Measurements from ENCODE around the gene SPDYA. TPM values are rescaled to one million over a fixed set of nuclear protein-coding genes. Genes with fewer than 3 reads are reported as not detected.

SPDYA gene
- total and polyA plus RNA-seq, 2 of the 13 experiments (the other 11 are each of a cell fraction or from before 2014, with no cell fraction given): 0.32 to 0.75 TPM

DNA sequence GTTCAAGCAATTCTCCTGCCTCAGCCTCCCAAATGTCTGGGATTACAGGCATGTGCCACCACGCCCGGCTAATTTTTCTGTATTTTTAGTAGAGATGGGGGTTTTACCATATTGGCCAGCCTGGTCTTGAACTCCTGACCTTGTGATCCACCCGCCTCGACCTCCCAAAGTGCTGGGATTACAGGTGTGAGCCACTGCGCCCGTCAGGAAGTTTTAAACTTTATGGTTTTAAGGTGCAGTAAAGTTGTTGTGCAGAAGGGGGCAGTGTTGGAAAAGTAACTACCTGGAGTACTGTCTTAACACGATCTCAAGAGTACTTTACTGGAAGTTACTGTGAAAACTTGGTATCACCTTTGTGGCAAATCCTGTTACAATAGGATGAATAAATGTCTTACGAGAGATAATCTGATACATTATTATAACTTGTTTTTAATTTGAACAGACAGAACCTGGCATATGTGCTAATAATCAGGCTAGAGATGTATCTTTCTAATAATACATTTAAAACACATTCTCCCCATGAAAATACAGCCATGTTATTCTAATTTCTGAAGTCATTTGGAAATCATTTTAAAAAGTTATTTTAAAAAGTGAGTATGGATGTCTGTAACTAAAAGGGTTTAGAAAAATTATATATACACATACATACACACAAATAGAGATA lies 10.8 kb downstream of the SPDYA start (continued):
- TF ChIP-seq REXO4 (CRISPR knock-in tag; IDR thresholded peaks at IDR 0.05; ENCODE audit: borderline replicate concordance) (no peak), ZBTB39 (CRISPR knock-in tag; IDR thresholded peaks at IDR 0.05) (no peak), MED1 (CRISPR knock-in tag; IDR thresholded peaks at IDR 0.05) (no peak), DNMT3B (CRISPR knock-in tag; conservative IDR thresholded peaks at IDR 0.05) (no peak), ZNF557 (CRISPR knock-in tag; IDR thresholded peaks at IDR 0.05) (no peak), DBP (CRISPR knock-in tag; IDR thresholded peaks at IDR 0.05; ENCODE audit: not compliant biosample characterization) (no peak), ZNF256 (CRISPR knock-in tag; conservative IDR thresholded peaks at IDR 0.05) (no peak), ZNF431 (CRISPR knock-in tag; IDR thresholded peaks at IDR 0.05; ENCODE audit: borderline replicate concordance, low read depth) (no peak), ZNF503 (CRISPR knock-in tag; IDR thresholded peaks at IDR 0.05) (no peak), ZNF629 (CRISPR knock-in tag; conservative IDR thresholded peaks at IDR 0.05) (peak; percentile 60), TCF12 (IDR thresholded peaks at IDR 0.05) (no peak), TCF12 (CRISPR knock-in tag; IDR thresholded peaks at IDR 0.05) (no peak), ZNF616 (CRISPR knock-in tag; IDR thresholded peaks at IDR 0.05; ENCODE audit: low read depth) (no peak), ADNP (CRISPR knock-in tag; IDR thresholded peaks at IDR 0.05) (peak; percentile 38; the same call in 1 of the 2 replicates), ELF3 (CRISPR knock-in tag; IDR thresholded peaks at IDR 0.05) (0 out of 2 replicates have a peak, but pooled peaks have one; percentile 42), MAFG (CRISPR knock-in tag; IDR thresholded peaks at IDR 0.05) (no peak), SP4 (CRISPR knock-in tag; IDR thresholded peaks at IDR 0.05) (no peak), YEATS2 (CRISPR knock-in tag; IDR thresholded peaks at IDR 0.05; ENCODE audit: borderline replicate concordance) (peak; percentile 32; the same call in 1 of the 2 replicates), ZFP36L1 (CRISPR knock-in tag; IDR thresholded peaks at IDR 0.05) (no peak), ERF (CRISPR knock-in tag; IDR thresholded peaks at IDR 0.05) (peak; percentile 57; the same call in 1 of the 2 replicates)
- TF ChIP-seq, protein P1, sequence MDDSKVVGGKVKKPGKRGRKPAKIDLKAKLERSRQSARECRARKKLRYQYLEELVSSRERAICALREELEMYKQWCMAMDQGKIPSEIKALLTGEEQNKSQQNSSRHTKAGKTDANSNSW (CRISPR knock-in tag; IDR thresholded peaks at IDR 0.05; ENCODE audit: borderline replicate concordance): no peak
- TF ChIP-seq, protein P2, sequence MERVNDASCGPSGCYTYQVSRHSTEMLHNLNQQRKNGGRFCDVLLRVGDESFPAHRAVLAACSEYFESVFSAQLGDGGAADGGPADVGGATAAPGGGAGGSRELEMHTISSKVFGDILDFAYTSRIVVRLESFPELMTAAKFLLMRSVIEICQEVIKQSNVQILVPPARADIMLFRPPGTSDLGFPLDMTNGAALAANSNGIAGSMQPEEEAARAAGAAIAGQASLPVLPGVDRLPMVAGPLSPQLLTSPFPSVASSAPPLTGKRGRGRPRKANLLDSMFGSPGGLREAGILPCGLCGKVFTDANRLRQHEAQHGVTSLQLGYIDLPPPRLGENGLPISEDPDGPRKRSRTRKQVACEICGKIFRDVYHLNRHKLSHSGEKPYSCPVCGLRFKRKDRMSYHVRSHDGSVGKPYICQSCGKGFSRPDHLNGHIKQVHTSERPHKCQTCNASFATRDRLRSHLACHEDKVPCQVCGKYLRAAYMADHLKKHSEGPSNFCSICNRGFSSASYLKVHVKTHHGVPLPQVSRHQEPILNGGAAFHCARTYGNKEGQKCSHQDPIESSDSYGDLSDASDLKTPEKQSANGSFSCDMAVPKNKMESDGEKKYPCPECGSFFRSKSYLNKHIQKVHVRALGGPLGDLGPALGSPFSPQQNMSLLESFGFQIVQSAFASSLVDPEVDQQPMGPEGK (CRISPR knock-in tag; IDR thresholded peaks at IDR 0.05): no peak
- TF ChIP-seq, protein P3, sequence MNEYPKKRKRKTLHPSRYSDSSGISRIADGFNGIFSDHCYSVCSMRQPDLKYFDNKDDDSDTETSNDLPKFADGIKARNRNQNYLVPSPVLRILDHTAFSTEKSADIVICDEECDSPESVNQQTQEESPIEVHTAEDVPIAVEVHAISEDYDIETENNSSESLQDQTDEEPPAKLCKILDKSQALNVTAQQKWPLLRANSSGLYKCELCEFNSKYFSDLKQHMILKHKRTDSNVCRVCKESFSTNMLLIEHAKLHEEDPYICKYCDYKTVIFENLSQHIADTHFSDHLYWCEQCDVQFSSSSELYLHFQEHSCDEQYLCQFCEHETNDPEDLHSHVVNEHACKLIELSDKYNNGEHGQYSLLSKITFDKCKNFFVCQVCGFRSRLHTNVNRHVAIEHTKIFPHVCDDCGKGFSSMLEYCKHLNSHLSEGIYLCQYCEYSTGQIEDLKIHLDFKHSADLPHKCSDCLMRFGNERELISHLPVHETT (CRISPR knock-in tag; conservative IDR thresholded peaks at IDR 0.05): no peak

Data from HepG2 (cell line).